Adrenal gland (tissue), 12 donors: ENCODE data around the gene MAD1L1. TPM values are rescaled to one million over a fixed set of nuclear protein-coding genes. Genes with fewer than 3 reads are reported as not detected.

Experiments
- DNase-seq, 7 donors: peaks; one replicate each; pipeline ENCODE4 v3.0.0-alpha.2; 2019 to 2020
- H3K27ac ChIP-seq, 5 donors: fragments of 200-600 bp; sonication (generic) in 4 of 5; 1 replicate in 3 of 5; 2 replicates in 2 of 5; pipeline versions ENCODE4 v1.5.1 to v1.8.0; 2016 to 2020; ENCODE audit warnings: mild to moderate bottlenecking in 1 of 5
- H3K27me3 ChIP-seq: fragments of 200-600 bp; 2 replicates; pipeline ENCODE4 v1.8.0; 2021
- H3K36me3 ChIP-seq, 2 donors: fragments of 200-600 bp; replicated peaks in 1 of 2; 1 replicate in 1 of 2; 2 replicates in 1 of 2; pipeline versions ENCODE4 v1.5.1 to v1.8.0; 2018 to 2022
- H3K4me1 ChIP-seq, 2 donors: fragments of 200-600 bp; replicated peaks in 1 of 2; 1 replicate in 1 of 2; 2 replicates in 1 of 2; pipeline versions ENCODE4 v1.5.1 to v1.8.0; 2018 to 2021
- H3K4me3 ChIP-seq, 4 donors: fragments of 200-600 bp; sonication (generic) in 3 of 4; one replicate each; pipeline ENCODE4 v1.5.1; 2016 to 2018
- H3K9me3 ChIP-seq, 3 donors: fragments of 200-600 bp; sonication (generic) in 1 of 3; replicated peaks in 1 of 3; 1 replicate in 2 of 3; 2 replicates in 1 of 3; pipeline versions ENCODE4 v1.5.1 to v1.8.0; 2016 to 2021
- POLR2A ChIP-seq, 2 donors: fragments of 450-650 bp; IDR thresholded peaks; one replicate each; pipeline ENCODE4 v1.6.1; 2017; ENCODE audit warnings: antibody characterized with exemption in 2 of 2, mild to moderate bottlenecking in 2 of 2, moderate library complexity in 1 of 2
- WGBS, 4 donors: extraction: QIAGEN DNeasy Blood & Tissue Kit in 2 of 4; methylation state at CpG; one replicate each; pipeline versions ENCODE4 v1.1.5 to v1.1.7; 2013 to 2017; 5-methylcytosine and 5-hydroxymethylcytosine counted together
- intact Hi-C, 2 donors: fragments of 100-400 bp; cut with DNase I; formaldehyde crosslinking; loops; one replicate each; pipeline versions ENCODE4 v1.14.1 to v1.15.0; 2022 to 2023
- polyA plus RNA-seq, 3 donors: library from polyadenylated mRNA; stranded (reverse); fragments of 200-250 nt in 2 of 3; fragments of 350-450 nt in 1 of 3; fragmentation: Illumina TruSeq in 1 of 3; extraction: RNeasy Lipid Tissue Mini Kit (QIAGEN cat#74804) in 1 of 3; gene quantifications; one replicate each; pipeline ENCODE4 v1.2.3, GENCODE V29; 2013 to 2014
- total RNA-seq, 9 donors: library from RNA; depleted of rRNA in 4 of 9; stranded (reverse); fragments of >200 nt in 4 of 9; fragments of 120-200 nt in 1 of 9; fragmentation: NEBNext Ultra II Directional in 1 of 9; extraction: Animal tissue kit (Norgen Biotek cat#: 25700) in 1 of 9; gene quantifications; one replicate each; pipeline versions ENCODE4 v1.1.0 to v1.2.4, GENCODE V29; 2013 to 2023
- TF ChIP-seq, protein P1 (sequence below), 6 experiments: fragments of 450-650 bp in 4 of 6; fragments of 200-600 bp in 2 of 6; sonication (generic) in 1 of 6; IDR thresholded peaks; 1 replicate in 5 of 6; 2 replicates in 1 of 6; pipeline versions ENCODE4 v1.5.1 to v1.8.0; 2016 to 2021; ENCODE audit warnings: antibody characterized with exemption in 6 of 6, mild to moderate bottlenecking in 2 of 6, moderate library complexity in 1 of 6
- donor health status: healthy with polysubstance abuse.
- donor health status: Bipolar disorder and iron deficiency.
- donor health status: DM: yes; HTN: yes; CAD: no.
- donor health status: DM: no; HTN: no; CAD: no.
- donor health status: DM: no; HTN: no; CAD: no.
- donor health status: DM: yes; HTN: yes; CAD: no.

MAD1L1 gene
- total and polyA plus RNA-seq, 12 donors: 6.7 to 87.7 (median 28.9) TPM

DNA sequence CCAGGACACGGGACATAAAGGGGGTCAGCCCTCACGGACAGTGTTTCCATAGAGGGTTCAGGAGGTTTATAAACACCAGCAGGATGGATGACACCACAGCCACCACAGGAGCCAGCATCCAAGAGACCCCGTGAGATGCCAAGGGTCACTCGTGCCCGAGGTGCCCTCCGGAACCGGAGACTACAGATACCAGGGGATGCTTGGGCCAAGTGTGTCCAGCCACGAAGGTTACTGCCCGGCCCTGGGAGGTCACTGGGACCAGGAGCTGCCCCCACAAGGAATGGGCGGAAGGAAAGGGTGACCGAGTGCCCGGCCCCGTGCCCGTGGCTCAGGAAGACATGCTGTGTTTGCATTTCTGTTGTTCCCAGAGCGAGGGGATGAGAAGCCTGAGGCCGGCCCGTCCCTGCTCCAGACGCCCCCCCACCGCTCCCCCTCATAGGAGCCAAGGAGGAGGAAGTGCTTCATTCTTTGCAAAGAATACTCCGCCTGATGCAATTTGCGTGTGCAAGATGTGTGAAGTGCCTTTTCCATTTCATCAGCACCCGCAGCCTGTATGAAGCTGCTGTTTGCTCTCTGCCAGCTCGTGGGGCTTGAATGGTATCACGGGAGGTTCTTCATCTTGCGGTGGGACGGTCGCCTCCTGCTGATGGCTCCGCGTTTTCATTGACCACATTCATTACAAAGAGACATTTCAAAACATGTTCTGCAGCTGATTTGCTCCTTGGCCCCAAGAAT, 386.2 kb downstream of the MAD1L1 start:
- Histone ChIP-seq H3K4me3 (no peak overlapping the region), H3K36me3 (no peaks in the 10 kb centered on the region), H3K27me3 (no peaks in the 10 kb centered on the region), H3K27ac (no peak overlapping the region), H3K9me3 (no peaks in the 10 kb centered on the region), H3K4me1 (no peaks in the 10 kb centered on the region)
- intact Hi-C loops: no loop called here
- peak in 1 of 7 donors; percentile 4 for DNase-seq
- TF ChIP-seq, protein P1, sequence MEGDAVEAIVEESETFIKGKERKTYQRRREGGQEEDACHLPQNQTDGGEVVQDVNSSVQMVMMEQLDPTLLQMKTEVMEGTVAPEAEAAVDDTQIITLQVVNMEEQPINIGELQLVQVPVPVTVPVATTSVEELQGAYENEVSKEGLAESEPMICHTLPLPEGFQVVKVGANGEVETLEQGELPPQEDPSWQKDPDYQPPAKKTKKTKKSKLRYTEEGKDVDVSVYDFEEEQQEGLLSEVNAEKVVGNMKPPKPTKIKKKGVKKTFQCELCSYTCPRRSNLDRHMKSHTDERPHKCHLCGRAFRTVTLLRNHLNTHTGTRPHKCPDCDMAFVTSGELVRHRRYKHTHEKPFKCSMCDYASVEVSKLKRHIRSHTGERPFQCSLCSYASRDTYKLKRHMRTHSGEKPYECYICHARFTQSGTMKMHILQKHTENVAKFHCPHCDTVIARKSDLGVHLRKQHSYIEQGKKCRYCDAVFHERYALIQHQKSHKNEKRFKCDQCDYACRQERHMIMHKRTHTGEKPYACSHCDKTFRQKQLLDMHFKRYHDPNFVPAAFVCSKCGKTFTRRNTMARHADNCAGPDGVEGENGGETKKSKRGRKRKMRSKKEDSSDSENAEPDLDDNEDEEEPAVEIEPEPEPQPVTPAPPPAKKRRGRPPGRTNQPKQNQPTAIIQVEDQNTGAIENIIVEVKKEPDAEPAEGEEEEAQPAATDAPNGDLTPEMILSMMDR (IDR thresholded peaks at IDR 0.05): no peak
- TF ChIP-seq POLR2A (IDR thresholded peaks at IDR 0.05): no peak
- WGBS, 4 donors: 90 to 96% (median 94%) methylated on average over 21 to 29 of the region's 29 CpGs

DNA sequence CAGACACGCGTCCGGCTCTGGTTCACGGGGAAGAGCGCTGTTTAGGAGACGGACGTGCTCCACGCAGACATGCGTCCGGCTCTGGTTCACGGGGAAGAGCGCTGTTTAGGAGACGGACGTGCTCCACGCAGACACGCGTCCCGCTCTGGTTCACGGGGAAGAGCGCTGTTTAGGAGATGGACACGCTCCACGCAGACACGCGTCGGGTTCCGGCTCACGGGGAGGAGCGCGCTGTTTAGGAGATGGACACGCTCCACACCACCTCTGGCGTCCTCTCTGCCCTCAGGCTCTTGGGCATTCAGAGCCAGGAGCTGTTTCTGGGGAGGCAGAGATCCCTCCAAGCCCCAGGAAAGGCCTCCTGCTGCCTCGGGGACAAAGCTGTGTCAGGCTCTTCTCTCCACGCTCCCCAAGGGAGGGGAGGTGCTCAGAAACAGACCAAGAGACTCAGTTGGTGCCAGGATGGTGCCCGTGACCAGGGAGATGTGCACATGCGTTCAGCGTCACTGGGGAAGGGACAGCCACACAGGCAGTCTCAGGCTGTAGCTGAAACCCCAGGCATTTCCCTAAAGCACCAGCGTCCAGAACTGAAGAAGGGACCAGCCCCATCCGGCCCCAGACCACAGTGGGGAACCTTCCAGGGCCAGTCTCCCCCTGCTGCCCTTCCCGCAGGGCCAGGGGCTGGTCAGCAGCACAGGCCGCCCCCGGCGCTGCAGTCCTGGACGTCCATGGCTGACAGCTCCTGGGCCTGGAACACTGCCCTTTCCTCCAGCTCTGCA, 387.0 kb downstream of the MAD1L1 start:
- peak in 3 of 7 donors; percentile 3 to 10 (median 5) for DNase-seq
- WGBS, 4 donors: 91 to 93% (median 93%) methylated on average over 20 to 43 of the region's 43 CpGs

DNA sequence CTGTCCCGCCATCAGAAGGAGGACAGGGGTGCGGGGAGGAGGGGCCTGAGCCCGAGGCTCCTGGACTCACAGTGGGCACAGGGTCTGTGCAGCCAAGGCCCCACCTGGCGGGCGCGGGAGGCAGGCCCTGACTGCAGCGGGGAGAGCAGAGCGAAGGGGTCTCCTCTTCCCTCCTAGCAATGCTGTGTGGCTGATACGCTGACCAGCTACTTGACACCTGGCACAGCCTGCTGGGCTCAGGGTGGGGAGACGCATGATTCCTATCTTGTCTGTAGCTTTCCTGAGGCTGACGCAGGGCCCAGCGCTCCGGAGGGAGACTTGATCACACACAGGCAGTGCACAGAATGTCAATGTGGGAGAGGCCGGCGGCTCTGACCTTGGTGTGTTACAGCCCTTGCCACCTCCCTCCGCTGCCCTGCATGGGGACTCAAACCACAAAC, 387.8 kb downstream of the MAD1L1 start:
- H3K27ac ChIP-seq: no peak overlapping the region
- DNase-seq: peak in 2 of 7 donors; percentile 1 to 13
- no peaks in the 10 kb centered on the region for H3K27me3 ChIP-seq
- H3K4me3 ChIP-seq: no peak overlapping the region
- 74 to 85% (median 82%) methylated on average over 5 to 16 of the region's 16 CpGs for WGBS, 4 donors
- no peaks in the 10 kb centered on the region for H3K9me3 ChIP-seq
- intact Hi-C loops: no loop called here
- no peak for TF ChIP-seq POLR2A (IDR thresholded peaks at IDR 0.05)
- TF ChIP-seq, protein P1 (IDR thresholded peaks at IDR 0.05): no peak
- H3K4me1 ChIP-seq: no peaks in the 10 kb centered on the region
- H3K36me3 ChIP-seq: no peaks in the 10 kb centered on the region

More for the DNA sequence above, 387.0 kb downstream of the MAD1L1 start:
- Histone ChIP-seq H3K4me3 (no peak overlapping the region), H3K4me1 (no peaks in the 10 kb centered on the region), H3K9me3 (no peaks in the 10 kb centered on the region), H3K27me3 (no peaks in the 10 kb centered on the region), H3K36me3 (no peaks in the 10 kb centered on the region), H3K27ac (no peak overlapping the region)
- intact Hi-C loops: no loop called here
- TF ChIP-seq POLR2A (IDR thresholded peaks at IDR 0.05): no peak

DNA sequence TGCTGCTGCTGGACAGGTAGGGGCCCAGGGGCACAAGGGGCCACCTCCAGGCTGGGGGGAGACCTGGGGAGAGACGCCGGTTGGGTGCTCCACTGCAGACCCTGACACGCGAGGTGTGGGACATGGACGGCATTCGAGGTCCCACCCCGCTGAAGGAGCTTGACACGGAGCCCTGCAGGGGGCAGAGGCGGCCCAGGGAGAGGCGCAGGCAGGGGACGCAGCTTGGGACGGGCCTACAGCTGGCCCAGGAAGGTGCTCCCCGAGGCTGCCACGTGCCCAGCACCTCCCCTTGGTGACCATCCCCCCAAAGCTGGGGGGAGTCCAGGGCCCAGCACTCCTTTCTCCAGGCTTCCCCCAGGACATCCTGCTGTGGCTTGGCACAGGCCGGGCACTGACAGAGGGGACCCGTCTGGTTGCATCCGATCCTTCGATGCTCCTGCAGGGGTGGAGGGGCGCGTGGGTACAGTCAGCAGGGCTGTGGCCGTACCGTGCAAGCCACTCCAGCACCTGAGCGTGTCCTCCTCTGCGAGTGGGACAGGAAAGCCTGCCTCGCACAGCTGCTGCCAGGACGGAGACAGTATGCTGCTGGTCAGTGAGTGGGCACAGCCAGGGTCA, 388.3 kb downstream of the MAD1L1 start:
- peak in 3 of 7 donors; percentile 4 to 10 (median 6) for DNase-seq
- H3K27me3 ChIP-seq: no peaks in the 10 kb centered on the region
- no peak overlapping the region for H3K27ac ChIP-seq
- intact Hi-C loops: no loop called here
- 85 to 91% (median 90%) methylated on average over 12 to 26 of the region's 26 CpGs for WGBS, 4 donors
- H3K4me3 ChIP-seq: no peak overlapping the region
- no peaks in the 10 kb centered on the region for H3K4me1 ChIP-seq
- TF ChIP-seq POLR2A (IDR thresholded peaks at IDR 0.05): no peak
- TF ChIP-seq, protein P1 (IDR thresholded peaks at IDR 0.05): no peak
- no peaks in the 10 kb centered on the region for H3K9me3 ChIP-seq
- H3K36me3 ChIP-seq: no peaks in the 10 kb centered on the region
